Gastrocnemius medialis (tissue), 4 donors: ENCODE measurements around the gene ASAP2. TPM values are rescaled to one million over a fixed set of nuclear protein-coding genes. Genes with fewer than 3 reads are reported as not detected.

Source experiments
- ATAC-seq, 2 donors: fragments of 150-250 bp; one replicate each; pipeline ENCODE4 v1.9.1; 2016
- DNase-seq, 2 donors: peaks; one replicate each; pipeline ENCODE4 v3.0.0-alpha.2; 2019
- H3K27ac ChIP-seq, 4 donors: fragments of 200-600 bp; sonication (generic); 1 replicate in 1 of 4; 2 replicates in 3 of 4; pipeline ENCODE4 v1.5.1; 2016 to 2018; ENCODE audit warnings: mild to moderate bottlenecking in 2 of 4, moderate library complexity in 1 of 4
- H3K27me3 ChIP-seq, 3 donors: fragments of 200-600 bp; sonication (generic) in 2 of 3; 1 replicate in 1 of 3; 2 replicates in 2 of 3; pipeline versions ENCODE4 v1.5.1 to v1.6.0; 2016 to 2019; ENCODE audit warnings: mild to moderate bottlenecking in 1 of 3, moderate library complexity in 1 of 3
- H3K36me3 ChIP-seq, 2 donors: fragments of 200-600 bp; sonication (generic) in 1 of 2; one replicate each; pipeline ENCODE4 v1.5.1; 2017 to 2018
- H3K4me1 ChIP-seq, 2 donors: fragments of 200-600 bp; sonication (generic) in 1 of 2; one replicate each; pipeline ENCODE4 v1.5.1; 2016 to 2017; ENCODE audit warnings: mild to moderate bottlenecking in 2 of 2
- H3K4me3 ChIP-seq, 4 donors: fragments of 200-600 bp; sonication (generic) in 3 of 4; 1 replicate in 1 of 4; 2 replicates in 3 of 4; pipeline ENCODE4 v1.5.1; 2016 to 2019; ENCODE audit warnings: mild to moderate bottlenecking in 2 of 4
- H3K9me3 ChIP-seq, 3 donors: fragments of 200-600 bp; sonication (generic) in 2 of 3; 1 replicate in 1 of 3; 2 replicates in 2 of 3; pipeline ENCODE4 v1.5.1; 2016 to 2019
- POLR2A ChIP-seq, 2 donors: fragments of 450-650 bp; IDR thresholded peaks; one replicate each; pipeline ENCODE4 v1.6.1; 2017; ENCODE audit warnings: antibody characterized with exemption in 2 of 2, mild to moderate bottlenecking in 2 of 2, moderate library complexity in 2 of 2
- in situ Hi-C, 4 donors: fragments of 200-750 bp; cut with MboI; loops; one replicate each; pipeline versions ENCODE4 v1.15.0 to v1.8.0; 2017; ENCODE audit warnings: low sequenced_read_pairs in 4 of 4
- intact Hi-C: fragments of 100-400 bp; cut with DNase I; formaldehyde crosslinking; loops from one replicate; pipeline ENCODE4 v1.15.1; 2023; ENCODE audit warnings: low total_unique reads
- total RNA-seq, 4 donors: library from RNA; depleted of rRNA; stranded (reverse); fragments of >200 nt; gene quantifications; one replicate each; pipeline versions ENCODE4 v1.1.0 to v1.2.3, GENCODE V29; 2016
- TF ChIP-seq, protein P1 (sequence below), 5 experiments: fragments of 450-650 bp in 3 of 5; fragments of 200-600 bp in 2 of 5; sonication (generic) in 2 of 5; IDR thresholded peaks in 4 of 5; conservative IDR thresholded peaks in 1 of 5; 1 replicate in 4 of 5; 2 replicates in 1 of 5; pipeline ENCODE4 v1.5.1; 2016 to 2019; ENCODE audit warnings: antibody characterized with exemption in 5 of 5, mild to moderate bottlenecking in 3 of 5, moderate library complexity in 3 of 5

ASAP2 gene
- total RNA-seq, 4 donors from 2014 or later = 1.9 to 4.0 (median 3.4) TPM

DNA sequence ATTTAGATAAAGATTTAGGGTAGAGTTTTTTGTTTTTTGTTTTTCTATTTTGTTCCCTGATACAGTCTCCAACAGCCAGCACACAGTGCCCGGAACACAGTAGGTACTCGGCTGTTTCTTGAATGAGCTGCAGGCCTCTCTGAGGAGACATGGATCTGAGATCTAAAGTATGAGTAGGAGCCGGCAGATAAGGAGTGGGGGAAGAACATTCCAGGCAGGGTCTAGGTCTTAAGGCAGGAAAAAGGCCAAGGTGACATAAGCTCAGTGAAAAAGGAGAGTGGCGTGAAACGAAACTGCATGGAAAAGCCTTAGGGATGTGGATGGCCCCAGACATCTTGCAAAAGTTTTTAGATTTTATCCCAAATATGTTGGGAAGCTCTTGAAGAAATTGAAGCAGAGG lies 122.3 kb downstream of the ASAP2 start:
- intact Hi-C loops = no loop called here
- H3K4me1 ChIP-seq = peaks cover 0 to 10% of the 10 kb centered on the region in 2 donors
- no peak for DNase-seq

DNA sequence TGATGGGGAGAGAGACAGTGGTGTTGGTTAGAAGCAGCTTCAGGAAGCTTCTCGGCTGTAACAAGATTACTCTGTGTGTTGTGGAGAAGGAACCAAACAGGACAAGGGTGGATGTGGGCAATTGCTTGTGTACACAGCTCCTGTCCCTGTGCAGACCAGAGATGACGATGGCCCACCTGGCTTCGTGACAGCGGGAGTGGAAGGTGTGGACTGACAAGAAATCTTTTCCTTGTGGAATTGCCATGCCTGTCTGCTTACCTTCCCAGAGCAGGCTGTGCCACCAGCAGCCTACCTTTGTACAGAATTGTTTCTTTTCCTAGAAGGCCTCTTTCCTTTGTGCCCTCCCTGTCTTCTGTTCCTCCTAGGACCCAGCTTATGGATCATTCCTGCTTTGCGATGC lies 122.9 kb downstream of the ASAP2 start:
- DNase-seq (no peak), ATAC-seq (no peak)
- in situ Hi-C loops = no loop called here
- intact Hi-C loops = no loop called here
- TF ChIP-seq, protein P1, sequence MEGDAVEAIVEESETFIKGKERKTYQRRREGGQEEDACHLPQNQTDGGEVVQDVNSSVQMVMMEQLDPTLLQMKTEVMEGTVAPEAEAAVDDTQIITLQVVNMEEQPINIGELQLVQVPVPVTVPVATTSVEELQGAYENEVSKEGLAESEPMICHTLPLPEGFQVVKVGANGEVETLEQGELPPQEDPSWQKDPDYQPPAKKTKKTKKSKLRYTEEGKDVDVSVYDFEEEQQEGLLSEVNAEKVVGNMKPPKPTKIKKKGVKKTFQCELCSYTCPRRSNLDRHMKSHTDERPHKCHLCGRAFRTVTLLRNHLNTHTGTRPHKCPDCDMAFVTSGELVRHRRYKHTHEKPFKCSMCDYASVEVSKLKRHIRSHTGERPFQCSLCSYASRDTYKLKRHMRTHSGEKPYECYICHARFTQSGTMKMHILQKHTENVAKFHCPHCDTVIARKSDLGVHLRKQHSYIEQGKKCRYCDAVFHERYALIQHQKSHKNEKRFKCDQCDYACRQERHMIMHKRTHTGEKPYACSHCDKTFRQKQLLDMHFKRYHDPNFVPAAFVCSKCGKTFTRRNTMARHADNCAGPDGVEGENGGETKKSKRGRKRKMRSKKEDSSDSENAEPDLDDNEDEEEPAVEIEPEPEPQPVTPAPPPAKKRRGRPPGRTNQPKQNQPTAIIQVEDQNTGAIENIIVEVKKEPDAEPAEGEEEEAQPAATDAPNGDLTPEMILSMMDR (IDR thresholded peaks at IDR 0.05 in 4 of 5, conservative IDR thresholded peaks at IDR 0.05 in 1 of 5) = no peak
- no peak for TF ChIP-seq POLR2A (IDR thresholded peaks at IDR 0.05)
- Histone ChIP-seq H3K4me1 (peaks cover 0 to 14% of the 10 kb centered on the region in 2 donors), H3K9me3 (no peaks in the 10 kb centered on the region), H3K27me3 (no peaks in the 10 kb centered on the region), H3K36me3 (no peaks in the 10 kb centered on the region), H3K4me3 (no peak overlapping the region), H3K27ac (no peak overlapping the region)

More for the DNA sequence above, 122.3 kb downstream of the ASAP2 start:
- Histone ChIP-seq H3K9me3 (no peaks in the 10 kb centered on the region), H3K27me3 (no peaks in the 10 kb centered on the region), H3K4me3 (no peak overlapping the region), H3K36me3 (no peaks in the 10 kb centered on the region), H3K27ac (no peak overlapping the region)
- TF ChIP-seq, protein P1 (IDR thresholded peaks at IDR 0.05 in 4 of 5, conservative IDR thresholded peaks at IDR 0.05 in 1 of 5) = no peak
- no peak for TF ChIP-seq POLR2A (IDR thresholded peaks at IDR 0.05)
- ATAC-seq = no peak
- in situ Hi-C loops = no loop called here

DNA sequence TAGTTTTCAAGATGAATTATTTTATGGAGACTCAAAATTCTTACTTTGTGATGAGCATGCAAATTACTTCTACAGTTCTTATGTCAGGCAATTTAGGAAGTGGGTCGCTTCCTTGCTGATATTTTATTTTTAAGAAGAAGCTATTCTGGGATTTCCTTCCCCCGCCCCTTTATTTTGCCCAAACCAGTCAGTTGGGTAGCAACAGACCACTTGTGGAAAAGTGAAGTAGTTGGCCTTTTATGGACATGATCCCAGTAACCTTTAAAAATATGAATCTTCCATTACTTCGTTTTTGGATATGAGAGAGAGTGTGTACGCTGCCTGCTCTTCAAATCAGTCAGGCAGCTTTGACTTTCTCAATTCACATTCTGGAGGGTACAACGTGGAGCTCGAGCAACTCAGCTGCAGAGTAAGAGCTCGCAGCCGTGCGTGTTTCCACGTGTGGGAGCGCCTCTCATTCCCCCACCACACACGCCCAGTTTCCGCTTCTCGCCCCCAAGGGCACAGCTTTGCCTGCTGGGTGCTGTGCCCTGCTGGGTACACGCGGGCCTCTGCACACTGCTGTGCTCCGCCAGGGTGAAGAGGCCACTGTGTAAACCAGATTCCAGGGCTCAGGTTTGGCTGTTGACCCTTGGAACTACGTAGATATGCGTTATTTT lies 124.1 kb downstream of the ASAP2 start:
- H3K36me3 ChIP-seq = no peaks in the 10 kb centered on the region

DNA sequence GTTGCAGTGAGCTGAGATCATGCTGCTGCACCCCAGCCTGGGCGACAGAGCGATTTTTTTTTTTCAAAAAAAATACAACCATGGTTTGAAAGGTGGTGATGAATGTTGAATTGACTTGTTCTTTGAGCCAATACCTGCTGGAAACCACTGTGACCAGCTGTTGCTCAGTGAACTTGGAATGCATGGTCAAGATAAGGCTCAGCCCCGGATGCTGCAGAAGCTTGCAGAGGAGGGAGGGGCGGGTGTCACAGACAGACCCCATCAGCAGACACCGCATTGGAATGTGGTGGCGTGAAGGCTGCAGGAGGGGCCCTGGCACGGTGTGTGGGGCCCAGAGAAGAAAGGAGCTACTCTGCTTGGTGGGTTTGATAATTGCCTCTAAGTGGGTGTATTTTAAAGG lies 125.1 kb downstream of the ASAP2 start:
- Histone ChIP-seq H3K36me3 (no peaks in the 10 kb centered on the region), H3K4me1 (peaks cover under 1 to 17% of the 10 kb centered on the region in 2 donors), H3K27me3 (no peaks in the 10 kb centered on the region), H3K27ac (peak overlapping the region in 1 of 4 donors; percentile 2), H3K9me3 (no peaks in the 10 kb centered on the region), H3K4me3 (no peak overlapping the region)
- TF ChIP-seq POLR2A (IDR thresholded peaks at IDR 0.05) = no peak
- TF ChIP-seq, protein P1 (IDR thresholded peaks at IDR 0.05 in 4 of 5, conservative IDR thresholded peaks at IDR 0.05 in 1 of 5) = no peak
- in situ Hi-C loops = loop anchor here (5.0 to 10.0 kb wide), 3 partner anchors 127 to 189 kb away; partner anchors contain the start of gene ASAP2 (in 2 of the 4)
- DNase-seq = no peak
- intact Hi-C loops = no loop called here
- no peak for ATAC-seq

More for the DNA sequence above, 124.1 kb downstream of the ASAP2 start:
- no peak for TF ChIP-seq POLR2A (IDR thresholded peaks at IDR 0.05)
- TF ChIP-seq, protein P1 (IDR thresholded peaks at IDR 0.05 in 4 of 5, conservative IDR thresholded peaks at IDR 0.05 in 1 of 5) = no peak
- DNase-seq (no peak), ATAC-seq (no peak)
- H3K4me3 ChIP-seq = no peak overlapping the region
- intact Hi-C loops = no loop called here
- no peaks in the 10 kb centered on the region for H3K27me3 ChIP-seq
- in situ Hi-C loops = loop anchor here (5.0 to 10.0 kb wide), 3 partner anchors 126 to 188 kb away; partner anchors contain the start of gene ASAP2 (in 2 of the 4)
- H3K9me3 ChIP-seq = no peaks in the 10 kb centered on the region
- peaks cover 0 to 14% of the 10 kb centered on the region in 2 donors for H3K4me1 ChIP-seq
- H3K27ac ChIP-seq = peak overlapping the region in 2 of 4 donors; percentile 11 to 13
